Measurements from ENCODE around the gene UBAP1L.
"Not testable (repeated sequence)": the region's sequence is repeated elsewhere in the genome, so short reads cannot be mapped to it uniquely, and the experiment has no call there.

The UBAP1L gene

GRCh38 chr15:65062061-65062460 is 52.9 kb downstream of the UBAP1L start:
- DNase-seq: no peak

GRCh38 chr15:65060641-65061397 is 54.2 kb downstream of the UBAP1L start:
- DNase-seq: no peak

DNA sequence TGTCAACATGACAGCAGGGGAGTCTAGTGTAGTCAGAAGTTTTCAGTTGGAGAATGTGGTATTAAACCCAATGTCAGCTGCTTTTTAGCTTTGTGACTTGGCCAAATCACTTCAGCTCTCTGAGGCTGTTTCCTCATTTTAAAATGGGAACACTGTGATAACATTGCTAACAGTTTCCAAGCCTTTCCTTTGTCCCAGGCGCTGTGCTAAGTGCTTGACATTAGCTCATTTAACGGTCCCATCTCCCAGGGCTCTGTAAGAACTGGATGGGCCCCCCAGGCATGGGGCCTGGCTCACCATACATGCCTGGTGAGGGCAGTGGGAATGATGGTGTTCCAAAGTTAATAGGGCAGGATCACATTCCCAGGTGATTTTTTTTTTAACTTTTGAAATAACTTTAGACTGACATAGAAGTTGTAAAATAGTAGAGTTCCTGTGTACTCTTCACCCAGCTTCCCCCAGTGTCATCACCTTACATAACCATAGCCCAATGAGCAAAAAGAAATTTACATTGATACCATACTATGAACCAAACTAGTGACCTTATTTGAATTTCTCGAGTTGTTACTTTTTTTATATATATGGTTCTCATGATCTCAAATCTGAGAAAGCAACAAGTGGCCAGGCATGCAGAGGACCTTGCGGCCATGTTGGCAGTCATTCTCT is 54.9 kb downstream of the UBAP1L start:
- no peak for DNase-seq

DNA sequence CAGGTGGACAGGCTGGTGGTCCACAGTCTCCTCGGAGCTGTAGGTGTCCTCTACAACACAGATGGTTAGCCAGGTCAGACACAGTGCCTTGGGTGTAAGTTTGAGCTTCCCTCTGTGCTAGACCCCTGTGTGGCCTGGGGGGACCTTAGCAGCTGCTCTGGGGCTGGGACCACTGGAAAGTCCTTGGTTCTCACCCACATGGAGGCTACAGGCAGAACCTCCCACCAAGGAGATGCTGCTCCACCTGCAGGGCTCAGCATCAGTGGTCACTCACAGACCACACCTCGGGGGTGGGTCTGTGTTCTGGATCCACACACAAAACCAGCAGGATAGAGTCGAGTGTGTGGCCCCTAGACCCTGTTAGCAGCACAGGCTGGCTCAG is 55.6 kb downstream of the UBAP1L start:
- no peak for DNase-seq

DNA sequence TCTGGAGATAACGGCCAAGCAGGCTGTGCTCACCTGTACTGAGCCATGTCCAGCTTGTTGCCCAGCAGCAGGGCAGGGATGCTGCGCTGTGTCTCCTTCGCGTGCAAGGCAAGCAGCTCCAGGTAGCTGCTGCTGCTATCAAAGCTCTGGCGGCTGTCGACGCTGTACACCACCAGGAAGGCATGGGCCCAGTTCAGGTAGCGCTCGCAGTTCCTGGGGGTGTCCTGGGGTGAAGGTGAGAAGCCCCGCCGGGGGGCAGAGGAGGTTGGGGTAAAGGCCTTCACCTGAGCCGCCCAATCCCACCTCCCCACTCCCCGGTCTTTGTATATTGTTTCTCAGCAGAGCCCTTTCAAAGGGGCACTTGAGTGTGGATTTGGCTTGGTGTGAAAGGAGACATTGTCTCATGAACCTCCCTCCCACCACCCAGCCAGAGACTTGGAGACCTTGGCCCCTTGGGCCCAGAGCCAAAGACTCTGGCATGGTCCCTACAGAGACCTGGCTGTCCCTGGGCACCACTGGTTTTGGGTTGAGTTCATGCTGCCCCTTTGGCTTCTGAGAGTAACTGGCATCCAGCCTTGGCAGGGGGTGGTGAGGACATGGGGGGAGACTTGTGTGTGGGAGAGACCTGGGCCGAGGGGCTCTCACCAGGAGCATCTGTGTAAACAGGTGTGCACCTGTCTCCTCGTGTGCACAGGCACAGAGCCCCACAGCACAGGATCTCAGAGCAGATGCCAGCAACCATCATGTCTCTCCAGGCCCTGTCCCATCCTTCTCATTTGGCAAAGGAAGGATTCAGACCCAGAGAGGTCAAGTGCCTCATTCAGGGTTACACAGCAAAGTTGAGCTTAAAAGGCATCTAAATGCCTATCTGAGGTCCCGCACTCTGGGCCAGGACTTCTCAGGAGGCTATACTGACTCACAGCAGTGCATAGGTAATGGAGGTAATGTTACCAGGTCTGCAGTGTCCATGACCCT is 56.3 kb downstream of the UBAP1L start:
- no peak for DNase-seq

DNA sequence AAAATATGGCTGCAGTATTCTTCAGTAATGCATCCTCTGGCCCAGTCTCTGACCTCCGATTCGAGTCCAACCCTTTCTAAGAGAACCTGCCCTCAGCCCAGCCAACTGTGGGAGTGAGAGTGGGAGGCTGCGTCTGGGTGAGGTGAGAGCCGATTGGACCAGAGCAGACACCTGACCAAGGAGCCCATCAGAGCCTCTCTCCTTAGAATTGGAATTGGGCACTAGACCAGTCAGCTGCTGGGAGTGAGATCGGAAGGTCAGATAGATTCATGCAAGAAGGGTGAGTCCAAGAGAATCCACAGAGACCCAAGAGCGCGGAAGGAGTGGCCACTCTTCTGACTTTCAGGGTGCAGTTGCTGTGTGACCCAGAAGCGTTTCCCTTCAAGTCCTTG is 57.5 kb downstream of the UBAP1L start:
- no peak for DNase-seq

- DNase-seq: no peak
These were observed 58.0 kb downstream of the UBAP1L start for GRCh38 chr15:65056868-65057548.

DNA sequence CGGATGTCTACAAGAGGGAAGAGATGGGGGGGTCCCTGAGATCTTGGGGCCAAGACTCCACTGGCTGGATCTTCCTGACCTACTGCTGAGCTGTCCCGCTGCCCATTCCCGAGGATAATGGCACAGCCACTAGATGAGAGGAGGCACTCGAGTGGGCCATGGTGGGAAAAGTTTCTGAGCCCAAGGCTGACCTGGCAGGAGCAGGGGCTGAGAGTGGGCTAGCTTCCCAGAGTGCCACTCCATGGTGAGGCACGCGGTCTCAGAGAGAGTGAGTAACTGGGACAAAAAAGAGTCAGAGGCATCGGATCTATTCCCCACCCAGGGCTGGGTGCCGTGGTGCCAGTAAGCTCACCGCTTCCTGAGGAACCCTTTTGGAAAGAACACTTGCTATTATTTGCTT is 58.9 kb downstream of the UBAP1L start:
- DNase-seq: no peak

- no peak for DNase-seq
These were observed 59.7 kb downstream of the UBAP1L start for GRCh38 chr15:65055201-65055870.

- peak in 3 of 4 experiments; percentile 13 to 31 (median 27) for DNase-seq
These were observed 60.4 kb downstream of the UBAP1L start for GRCh38 chr15:65054333-65055200.

DNA sequence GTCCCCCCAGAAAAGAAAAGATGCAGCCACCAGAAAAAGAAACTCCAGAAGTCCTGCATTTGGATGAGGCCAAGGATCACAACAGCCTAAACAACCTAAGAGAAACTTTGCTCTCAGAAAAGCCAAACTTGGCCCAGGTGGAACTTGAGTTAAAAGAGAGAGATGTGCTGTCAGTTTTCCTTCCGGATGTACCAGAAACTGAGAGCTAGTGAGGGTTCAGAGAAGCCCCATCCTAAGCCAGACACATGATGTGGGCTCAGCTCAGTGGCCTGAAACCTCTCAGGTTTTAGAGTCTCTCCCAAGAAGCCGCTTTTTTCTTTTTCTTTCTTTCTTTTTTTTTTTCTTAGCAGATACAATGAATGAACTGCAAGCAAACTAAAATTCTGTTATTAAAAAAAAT is 62.0 kb downstream of the UBAP1L start:
- DNase-seq: no peak

DNA sequence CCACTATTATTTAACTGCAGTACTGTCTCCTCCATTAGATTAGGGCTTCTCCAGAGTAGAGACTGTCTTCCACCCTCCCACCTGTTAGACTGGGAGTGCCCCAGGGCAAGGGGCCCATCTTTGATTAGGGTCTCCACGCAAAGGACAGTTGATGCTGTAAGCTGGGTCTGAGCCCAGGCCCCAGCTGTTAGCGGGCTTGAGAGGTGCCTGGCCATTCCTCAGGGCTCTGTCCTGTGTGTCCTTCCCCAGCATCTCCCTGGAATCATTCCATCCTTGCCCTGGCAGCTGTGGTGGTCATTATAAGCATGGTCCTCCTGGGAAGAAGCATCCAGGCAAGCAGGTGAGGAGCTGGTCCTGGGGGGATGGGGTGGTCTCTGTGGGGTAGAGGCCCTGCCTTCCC is 63.7 kb downstream of the UBAP1L start:
- DNase-seq: no peak

GRCh38 chr15:65050270-65050669 is 64.7 kb downstream of the UBAP1L start:
- DNase-seq: no peak

DNA sequence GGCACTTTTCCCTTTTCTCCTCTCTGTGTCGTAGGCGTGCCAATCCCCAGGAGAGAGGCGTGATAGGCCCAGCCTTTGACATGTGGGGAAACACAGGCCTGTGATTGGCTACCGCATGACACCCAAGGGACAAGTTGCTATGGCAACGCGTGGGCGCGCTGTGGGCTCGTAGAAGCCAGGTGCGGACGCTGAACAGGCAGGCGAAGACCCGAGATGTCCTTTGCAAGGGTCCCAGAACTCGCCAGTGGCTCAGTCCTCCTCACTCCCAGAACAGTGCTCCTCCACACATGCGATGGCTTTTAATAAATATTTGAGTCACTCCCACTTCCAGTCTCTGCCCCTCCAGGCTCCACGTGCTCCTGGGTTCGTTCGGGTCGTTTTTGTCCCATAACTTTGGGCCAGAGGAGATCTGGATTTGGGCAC is 65.6 kb downstream of the UBAP1L start:
- DNase-seq: peak; percentile 51 to 66 (median 60)

DNA sequence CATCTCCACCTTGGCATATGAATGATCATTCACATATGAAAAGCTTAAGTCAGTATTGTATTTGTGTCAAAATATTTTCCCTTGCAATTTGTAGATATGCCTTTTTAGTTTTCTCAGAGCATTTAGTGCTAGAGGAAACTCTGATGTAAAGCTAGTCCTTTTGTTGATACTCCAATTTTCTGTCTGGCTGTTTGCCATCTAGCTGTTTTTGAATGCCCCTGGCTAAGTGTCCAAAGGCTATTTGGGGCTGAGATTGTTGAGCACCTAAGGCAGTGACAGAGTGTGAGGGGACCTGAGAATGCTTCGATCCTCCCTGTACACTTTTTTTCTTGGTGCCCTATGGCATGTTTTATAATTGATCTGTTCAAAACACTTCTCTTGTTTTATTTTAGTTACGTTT is 66.8 kb downstream of the UBAP1L start:
- no peak for DNase-seq

- no peak for DNase-seq
These were observed 70.1 kb downstream of the UBAP1L start, which contains the start of gene SLC51B for GRCh38 chr15:65044724-65045481. Gene SLC51B, plus strand, starts transcription at chr15:65045387. Its CDS starts 4,618 bp downstream, at chr15:65050005.

GRCh38 chr15:65044218-65044617 is 70.8 kb downstream of the UBAP1L start:
- not testable (repeated sequence) for DNase-seq

DNA sequence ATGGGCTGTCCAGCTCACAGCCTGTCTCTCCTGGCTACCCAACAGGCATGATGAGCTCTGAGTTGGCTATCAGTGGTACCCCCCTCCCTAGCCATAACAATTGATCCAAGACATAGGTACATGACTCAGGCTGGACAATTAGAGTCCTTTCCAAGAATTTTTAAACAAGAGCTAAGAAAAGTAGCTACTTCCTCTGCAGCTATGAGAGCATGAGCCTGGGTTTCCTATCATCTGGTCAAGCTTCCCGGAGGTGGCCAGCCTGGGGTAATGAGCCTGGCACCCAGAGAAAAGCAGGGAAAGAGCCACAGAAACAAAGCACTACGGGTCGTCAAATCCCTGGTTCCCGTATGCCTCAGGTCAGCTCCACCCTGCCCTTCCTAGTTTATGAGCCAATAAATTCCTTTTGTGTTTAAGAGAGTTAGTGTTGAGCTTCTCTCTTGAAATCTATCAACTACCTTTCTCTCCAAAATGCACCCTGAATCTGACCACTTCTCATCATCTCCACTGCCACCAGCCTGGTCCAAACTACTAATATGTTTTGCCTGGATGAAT is 72.1 kb downstream of the UBAP1L start:
- no peak for DNase-seq
